ENCODE data around the gene PXYLP1.

Gene PXYLP1

GRCh38 chr3:141229132-141229531, 2.5 kb upstream of the PXYLP1 start:
- DNase-seq (ENCODE audit: low read depth in 2 of 2) = no peak

- no peak for DNase-seq (ENCODE audit: low read depth in 2 of 2)
These were observed 1.3 kb upstream of the PXYLP1 start for GRCh38 chr3:141230293-141230692.

GRCh38 chr3:141231952-141232823, 563 bp downstream of the PXYLP1 start:
- DNase-seq (ENCODE audit: low read depth in 2 of 2) = peak in 1 of 2 donors; percentile 10

- DNase-seq (ENCODE audit: low read depth in 2 of 2) = no peak
These were observed 2.0 kb downstream of the PXYLP1 start for GRCh38 chr3:141233457-141234161.

GRCh38 chr3:141234283-141234682, 2.7 kb downstream of the PXYLP1 start:
- no peak for DNase-seq (ENCODE audit: low read depth in 2 of 2)

GRCh38 chr3:141235661-141236171, 4.1 kb downstream of the PXYLP1 start:
- DNase-seq (ENCODE audit: low read depth in 2 of 2) = no peak

- no peak for DNase-seq (ENCODE audit: low read depth in 2 of 2)
These were observed 4.7 kb downstream of the PXYLP1 start for GRCh38 chr3:141236361-141236760.

GRCh38 chr3:141237701-141238521, 6.3 kb downstream of the PXYLP1 start:
- DNase-seq (ENCODE audit: low read depth in 2 of 2) = no peak

GRCh38 chr3:141239511-141240281, 8.1 kb downstream of the PXYLP1 start:
- DNase-seq (ENCODE audit: low read depth in 2 of 2) = no peak

- DNase-seq (ENCODE audit: low read depth in 2 of 2) = no peak
These were observed 8.7 kb downstream of the PXYLP1 start for GRCh38 chr3:141240286-141240685.

- DNase-seq (ENCODE audit: low read depth in 2 of 2) = no peak
These were observed 9.3 kb downstream of the PXYLP1 start for GRCh38 chr3:141240687-141241615.

GRCh38 chr3:141241616-141242376, 10.2 kb downstream of the PXYLP1 start:
- DNase-seq (ENCODE audit: low read depth in 2 of 2) = no peak

GRCh38 chr3:141242377-141243092, 10.9 kb downstream of the PXYLP1 start:
- DNase-seq (ENCODE audit: low read depth in 2 of 2) = no peak

- peak in 1 of 2 donors; percentile 47 for DNase-seq (ENCODE audit: low read depth in 2 of 2)
These were observed 11.7 kb downstream of the PXYLP1 start for GRCh38 chr3:141243271-141243707.

- no peak for DNase-seq (ENCODE audit: low read depth in 2 of 2)
These were observed 14.8 kb downstream of the PXYLP1 start for GRCh38 chr3:141246224-141246957.

- no peak for DNase-seq (ENCODE audit: low read depth in 2 of 2)
These were observed 15.3 kb downstream of the PXYLP1 start for GRCh38 chr3:141246958-141247301.

GRCh38 chr3:141248064-141248463, 16.4 kb downstream of the PXYLP1 start:
- DNase-seq (ENCODE audit: low read depth in 2 of 2) = no peak

- DNase-seq (ENCODE audit: low read depth in 2 of 2) = no peak
These were observed 17.4 kb downstream of the PXYLP1 start for GRCh38 chr3:141249041-141249440.
